Activated CD4-positive, alpha-beta T cell treated with anti-CD3 and anti-CD28 coated beads for 1 hour (primary cell): Measurements from ENCODE around the gene TAS1R3.
A peak's percentile ranks its signal among the peaks of the same experiment; 100 is the strongest.
"Not testable (repeated sequence)": the region's sequence is repeated elsewhere in the genome, so short reads cannot be mapped to it uniquely, and the experiment has no call there.

Source experiments
- DNase-seq: peaks from one replicate; pipeline ENCODE4 v3.0.0-alpha.2; 2020

Gene TAS1R3

DNA sequence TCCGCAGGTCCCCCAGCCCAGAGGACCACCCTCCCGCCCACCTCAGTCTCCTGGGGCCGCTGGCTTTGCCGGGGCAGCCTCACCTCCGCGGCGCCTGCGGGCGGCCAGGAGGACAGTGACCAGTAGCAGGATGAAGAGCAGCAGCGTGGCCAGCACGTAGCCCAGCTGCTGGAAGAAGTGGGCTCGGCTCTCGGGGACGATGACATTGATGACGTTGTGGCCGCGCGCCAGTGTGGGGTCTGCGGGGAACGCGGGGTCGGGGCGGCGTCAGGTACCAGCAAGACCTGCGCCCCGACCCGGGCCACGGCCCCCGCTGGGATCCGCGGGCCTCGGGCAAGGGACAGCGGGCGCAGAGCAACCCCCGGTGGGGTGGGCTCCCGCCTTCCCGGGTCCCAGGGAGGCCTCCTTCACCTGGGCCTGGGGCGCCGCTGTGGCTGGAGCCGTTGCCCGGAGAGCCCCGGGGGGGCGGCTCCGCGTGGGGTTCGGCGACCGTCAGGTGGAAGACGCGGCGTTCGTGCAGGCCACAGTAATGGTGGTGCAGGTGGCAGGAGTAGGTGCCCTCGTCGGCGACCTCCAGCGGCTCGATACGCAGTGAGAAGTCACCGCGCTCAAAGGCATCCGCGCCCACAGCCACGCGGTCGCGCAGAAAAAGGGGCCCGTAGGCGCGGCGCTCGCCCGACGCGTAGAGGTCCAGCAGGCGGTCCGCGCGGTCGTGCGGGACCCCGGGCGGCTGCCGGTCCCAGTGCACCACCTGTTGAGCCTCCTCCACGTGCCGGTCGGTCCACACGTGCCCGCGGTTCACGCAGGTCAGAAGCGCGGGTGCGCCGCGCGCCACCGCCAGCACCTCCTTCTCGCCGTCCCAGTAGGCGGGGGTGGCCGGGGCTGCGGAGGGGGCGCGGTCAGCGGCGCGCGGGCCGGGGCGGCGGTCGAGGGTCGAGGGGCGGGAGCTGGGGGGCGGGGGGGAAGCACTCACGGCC, 23.5 kb downstream of the TAS1R3 start:
- DNase-seq = no peak

DNA sequence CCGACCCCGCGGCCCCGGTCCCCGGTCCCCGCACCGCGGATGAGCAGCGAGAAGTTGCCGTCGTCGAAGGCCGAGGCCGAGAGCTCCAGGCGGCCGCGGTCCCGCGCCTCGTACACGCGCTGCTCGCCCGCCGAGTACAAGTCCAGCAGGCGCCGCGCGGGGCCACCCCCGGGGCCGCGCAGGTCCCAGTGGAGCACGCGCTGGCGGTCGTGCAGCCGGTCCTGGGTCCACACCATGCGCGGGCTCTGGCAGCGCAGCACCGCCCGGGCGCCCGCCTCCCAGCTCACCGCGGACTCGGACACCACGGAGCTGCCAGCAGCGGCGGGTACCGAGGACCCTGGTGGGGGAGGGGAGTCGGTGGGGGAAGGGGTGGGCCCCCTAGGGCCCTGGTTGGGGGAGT, 24.3 kb downstream of the TAS1R3 start:
- DNase-seq = no peak

DNA sequence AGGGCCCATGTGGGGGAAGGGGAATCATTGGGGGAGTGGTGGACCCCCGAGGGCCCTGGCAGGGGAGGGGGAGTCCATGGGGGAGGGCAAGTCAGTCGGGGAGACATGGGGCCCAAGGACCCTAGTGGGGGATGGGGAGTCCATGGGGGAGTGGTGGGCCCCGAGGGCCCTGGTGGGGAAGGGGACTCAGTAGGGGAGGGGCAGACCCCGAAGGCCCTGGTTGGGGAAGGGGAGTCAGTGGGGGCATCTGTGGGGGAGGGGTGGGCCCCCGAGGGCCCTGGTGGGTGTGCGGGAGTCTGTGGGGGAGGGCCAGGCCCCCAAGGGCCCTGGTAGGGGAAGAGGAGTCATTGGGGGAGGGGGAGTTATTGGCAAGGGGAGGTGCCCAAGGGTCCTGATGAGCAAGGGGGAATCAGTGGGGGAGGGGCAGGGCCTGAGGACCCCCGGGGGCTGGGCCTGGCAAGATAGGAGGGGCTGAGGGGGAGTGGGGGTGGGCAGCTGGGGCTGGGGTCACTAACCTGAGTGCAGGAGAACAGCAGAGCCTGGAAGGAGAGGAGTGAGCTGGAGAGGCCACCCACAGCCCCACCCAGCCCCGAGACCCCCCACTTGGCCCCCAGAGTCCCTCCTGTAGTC, 25.2 kb downstream of the TAS1R3 start:
- DNase-seq = no peak

GRCh38 chr1:1356796-1357401, 25.8 kb downstream of the TAS1R3 start:
- DNase-seq = no peak

GRCh38 chr1:1357871-1358432, 26.9 kb downstream of the TAS1R3 start:
- no peak for DNase-seq

GRCh38 chr1:1358433-1359271, 27.6 kb downstream of the TAS1R3 start, which contains the start of gene MXRA8:
TSS of gene MXRA8 (minus strand) at chr1:1358555. CDS start at chr1:1358504, 51 bp downstream.
- no peak for DNase-seq

GRCh38 chr1:1359308-1359663, 28.2 kb downstream of the TAS1R3 start:
- no peak for DNase-seq

DNA sequence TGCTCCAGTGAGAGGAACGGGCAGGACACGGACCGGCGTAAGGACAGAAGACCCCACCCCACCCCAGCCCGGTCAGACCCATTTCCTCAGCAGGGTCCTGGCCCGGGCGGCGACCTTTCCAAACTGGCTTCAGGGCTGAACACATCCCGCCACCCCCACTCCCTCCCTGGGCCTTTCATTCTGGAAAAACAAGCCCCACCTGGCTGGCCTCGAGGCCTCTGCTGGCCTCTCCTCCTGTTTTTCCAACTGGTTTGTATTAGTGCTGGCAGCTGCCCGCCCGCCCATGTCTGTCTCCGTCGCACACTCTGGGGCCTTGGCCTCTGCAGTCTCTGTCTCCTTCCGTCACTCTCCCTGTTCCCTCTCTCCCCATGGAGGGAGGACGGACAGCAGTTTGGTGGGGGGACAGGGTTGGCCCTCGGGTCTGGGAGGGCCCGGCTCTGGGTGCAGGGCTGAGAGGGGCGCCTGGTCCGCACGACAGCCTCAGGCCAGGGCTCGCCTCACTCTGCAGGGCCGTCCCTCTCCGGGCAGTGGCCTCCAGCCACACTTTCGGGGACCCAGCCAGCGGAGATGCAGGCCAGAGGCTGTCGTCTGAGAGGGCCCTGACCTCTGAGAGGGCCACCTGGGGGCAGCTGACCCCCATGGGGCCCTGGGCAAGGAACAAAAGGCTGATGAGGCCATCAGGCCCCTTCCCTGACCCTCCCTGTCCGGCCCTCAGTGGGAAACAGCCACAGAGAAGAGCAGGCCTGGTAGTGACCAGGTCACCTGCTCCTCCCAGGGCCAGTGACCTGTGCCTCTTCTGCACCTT, 28.8 kb downstream of the TAS1R3 start:
- no peak for DNase-seq

DNA sequence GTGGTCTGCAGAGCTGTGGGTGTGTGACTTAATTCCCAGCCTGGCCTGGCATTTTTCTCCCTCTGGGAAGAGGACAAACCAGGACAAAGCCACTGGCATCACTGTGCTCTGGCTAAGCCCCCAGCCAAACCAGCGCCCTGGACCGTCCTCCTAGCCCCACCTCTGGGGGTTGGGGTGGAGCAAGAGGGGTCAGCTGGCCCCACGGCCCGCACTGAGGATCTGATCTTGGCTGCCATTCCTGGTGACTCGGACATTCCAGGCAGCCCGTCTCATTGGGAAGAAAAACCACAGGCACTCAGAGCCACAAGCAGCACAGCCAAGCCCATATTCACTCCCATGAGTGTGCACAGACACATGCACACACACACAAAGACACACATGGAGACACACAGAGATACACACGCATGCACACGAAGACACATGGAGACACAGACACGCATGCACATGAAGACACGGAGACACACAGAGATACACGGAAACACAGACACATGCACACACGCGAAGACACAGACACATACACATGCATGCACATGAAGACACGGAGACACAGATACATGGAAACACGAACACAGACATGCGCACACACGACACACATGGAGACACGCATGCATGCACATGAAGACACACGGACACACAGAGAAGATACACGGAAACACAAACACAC, 29.6 kb downstream of the TAS1R3 start:
- DNase-seq = no peak

DNA sequence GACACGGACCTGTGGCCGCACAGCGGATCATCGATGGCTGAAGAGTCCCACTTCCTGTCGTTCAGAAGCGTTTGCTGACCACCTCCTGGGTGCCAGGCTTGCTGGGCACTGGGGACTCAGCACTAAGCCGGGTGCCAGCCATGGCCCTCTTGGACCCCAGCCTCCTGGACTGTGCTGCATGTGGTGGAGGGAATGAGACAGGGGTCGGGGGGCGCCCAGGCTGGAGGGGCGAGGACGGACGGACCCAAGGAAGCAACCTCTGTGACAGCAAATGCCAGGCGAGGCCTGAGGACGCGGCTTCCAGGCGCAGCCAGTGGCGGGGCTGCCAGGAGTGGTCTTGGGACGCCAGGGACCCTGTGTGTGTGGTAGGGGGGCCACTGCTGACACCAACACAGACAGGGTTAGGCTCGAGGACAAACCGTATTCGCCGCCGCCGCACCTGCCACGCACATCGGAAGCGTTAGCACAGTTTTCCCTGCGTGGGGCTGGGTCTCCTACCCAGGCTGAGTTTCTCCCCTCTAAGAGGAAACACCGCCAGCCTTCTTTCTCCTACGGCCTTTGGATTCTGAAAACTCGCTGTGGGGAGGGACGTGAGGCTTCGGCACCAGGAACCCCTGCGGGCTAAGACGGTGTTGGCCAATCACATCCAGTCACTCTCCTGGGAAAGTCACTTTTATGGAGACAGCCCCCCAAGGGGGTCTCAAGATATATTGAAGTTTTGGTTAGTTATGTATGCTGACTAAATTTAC, 30.3 kb downstream of the TAS1R3 start:
- DNase-seq = no peak

- DNase-seq = no peak
Observed at GRCh38 chr1:1361982-1362423, 30.9 kb downstream of the TAS1R3 start.

DNA sequence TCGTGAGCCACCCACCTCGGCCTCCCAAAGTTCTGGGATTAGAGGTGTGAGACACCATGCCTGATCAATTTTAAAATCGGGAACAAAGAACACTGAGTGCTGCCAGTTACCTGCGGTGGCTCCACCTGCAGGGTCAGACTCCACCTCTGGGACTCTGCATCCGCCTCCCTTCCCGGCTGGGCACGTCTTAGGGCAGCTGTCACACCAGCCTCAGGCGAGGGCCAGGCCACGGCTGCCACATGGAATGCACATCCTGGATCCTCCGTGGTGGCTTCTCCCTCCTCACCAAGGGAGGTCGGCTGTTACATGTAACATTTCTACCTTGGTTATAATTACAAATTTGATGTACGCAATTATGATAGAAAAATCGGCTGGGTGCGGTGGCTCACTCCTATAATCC, 33.2 kb downstream of the TAS1R3 start:
- no peak for DNase-seq

GRCh38 chr1:1365875-1366698, 35.0 kb downstream of the TAS1R3 start:
- no peak for DNase-seq

DNA sequence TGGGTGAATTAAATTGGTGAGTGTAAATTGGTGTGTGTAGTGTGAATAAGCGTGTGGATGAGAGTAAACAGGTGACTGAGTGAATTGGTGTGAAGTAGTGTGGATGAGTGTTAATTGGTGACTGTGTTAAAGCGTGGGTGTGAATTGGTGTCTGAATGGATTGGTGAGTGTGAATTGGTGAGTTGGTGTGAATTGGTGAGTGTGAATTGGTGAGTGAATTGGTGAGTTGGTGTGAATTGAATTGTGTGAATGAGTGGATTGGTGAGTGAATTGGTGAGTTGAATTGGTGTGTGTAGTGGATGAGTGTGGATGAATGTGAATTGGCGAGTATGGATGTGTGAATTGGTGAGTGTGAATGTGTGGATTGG, 35.6 kb downstream of the TAS1R3 start:
- no peak for DNase-seq

DNA sequence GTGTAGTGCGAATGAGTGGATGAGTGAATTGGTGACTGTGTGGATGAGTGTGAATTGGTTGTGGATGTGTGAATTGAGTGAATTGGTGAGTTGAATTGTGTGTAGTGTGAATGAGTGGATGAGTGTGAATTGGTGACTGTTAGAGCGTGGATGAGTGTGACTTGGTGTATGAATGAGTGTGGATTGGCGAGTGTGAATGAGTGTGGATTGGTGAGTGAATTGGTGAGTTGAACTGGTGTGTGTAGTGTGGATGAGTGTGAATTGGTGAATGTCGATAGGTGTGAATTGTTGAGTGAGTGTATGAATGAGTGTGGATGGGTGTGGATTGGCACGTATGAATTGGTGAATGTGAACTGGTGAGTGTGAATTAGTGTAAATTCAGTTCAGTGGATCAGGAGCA, 36.2 kb downstream of the TAS1R3 start:
- DNase-seq = no peak

DNA sequence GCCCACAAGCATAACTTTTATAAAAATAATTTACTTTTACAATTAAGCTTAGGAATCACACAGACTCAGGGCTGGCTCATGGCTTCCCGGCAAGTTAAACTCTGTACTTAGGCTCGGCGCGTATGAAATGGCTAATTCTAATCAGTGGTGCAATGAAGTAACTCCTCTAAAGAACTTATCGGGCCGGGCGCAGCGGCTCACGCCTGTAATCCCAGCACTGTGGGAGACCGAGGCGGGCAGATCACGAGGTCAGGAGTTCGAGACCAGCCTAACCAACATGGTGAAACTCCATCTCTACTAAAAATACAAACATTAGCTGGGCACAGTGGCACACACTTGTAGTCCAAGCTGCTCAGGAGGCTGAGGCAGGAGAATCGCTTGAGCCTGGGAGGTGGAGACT, 39.0 kb downstream of the TAS1R3 start:
- DNase-seq = not testable (repeated sequence)

GRCh38 chr1:1370771-1371300, 39.8 kb downstream of the TAS1R3 start:
- no peak for DNase-seq

DNA sequence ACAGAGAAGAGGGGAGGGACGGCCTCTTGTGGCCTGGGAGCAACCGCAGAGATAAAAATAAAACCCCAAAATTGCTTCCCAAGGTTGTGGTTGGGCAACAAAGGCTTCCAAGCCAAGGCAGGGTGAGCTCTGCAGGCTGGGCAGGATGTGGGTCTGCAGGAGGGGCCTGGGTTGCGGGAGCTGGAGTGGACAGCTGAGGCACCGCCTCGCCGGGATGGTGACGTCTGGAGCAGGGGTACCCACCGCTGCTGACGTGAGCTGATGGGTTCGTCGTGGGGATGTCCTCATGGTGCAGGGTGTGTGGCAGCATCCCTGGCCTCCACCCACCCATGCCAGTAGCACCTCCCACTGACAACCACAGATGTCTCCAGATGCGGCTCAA, 40.3 kb downstream of the TAS1R3 start:
- peak; percentile 34 for DNase-seq
